H9 (cell line): Measurements from ENCODE around the gene LAP3. TPM values are rescaled to one million over a fixed set of nuclear protein-coding genes. Genes with fewer than 3 reads are reported as not detected.

Experiments
- DNase-seq: peaks from one replicate; pipeline ENCODE4 v3.0.0-alpha.2; 2017
- H2AFZ ChIP-seq: one replicate; pipeline ENCODE4 v1.6.1; 2013; ENCODE audit warnings: mild to moderate bottlenecking, low read length, control low read depth, moderate library complexity
- H2AK5ac ChIP-seq: 2 replicates; pipeline ENCODE4 v1.6.1; 2013; ENCODE audit warnings: low read length, control low read depth, mixed read lengths; ENCODE audit not compliant: insufficient read length
- H2BK120ac ChIP-seq: one replicate; pipeline ENCODE4 v1.6.1; 2013; ENCODE audit warnings: low read depth, mild to moderate bottlenecking, low read length, control low read depth, inconsistent platforms; ENCODE audit not compliant: poor library complexity, severe bottlenecking
- H2BK12ac ChIP-seq: 2 replicates; pipeline ENCODE4 v1.6.1; 2013; ENCODE audit warnings: low read length, control low read depth, mixed read lengths, low read depth; ENCODE audit not compliant: insufficient read length
- H2BK15ac ChIP-seq: 2 replicates; pipeline ENCODE4 v1.6.1; 2013; ENCODE audit warnings: low read depth, low read length, control low read depth
- H2BK20ac ChIP-seq: one replicate; pipeline ENCODE4 v1.6.1; 2013; ENCODE audit warnings: low read depth, mild to moderate bottlenecking, low read length, control low read depth, inconsistent platforms; ENCODE audit not compliant: poor library complexity, severe bottlenecking
- H2BK5ac ChIP-seq: 2 replicates; pipeline ENCODE4 v1.6.1; 2013; ENCODE audit warnings: low read length, control low read depth, mixed read lengths; ENCODE audit not compliant: insufficient read length
- H3K14ac ChIP-seq: 2 replicates; pipeline ENCODE4 v1.6.1; 2013; ENCODE audit warnings: low read length, control low read depth; ENCODE audit not compliant: insufficient read depth
- H3K18ac ChIP-seq: 2 replicates; pipeline ENCODE4 v1.6.1; 2013; ENCODE audit warnings: low read depth, mild to moderate bottlenecking, mixed read lengths, low read length, control low read depth; ENCODE audit not compliant: insufficient read length
- H3K23ac ChIP-seq: 2 replicates; pipeline ENCODE4 v1.6.1; 2013; ENCODE audit warnings: low read length, control low read depth, mixed read lengths, low read depth; ENCODE audit not compliant: insufficient read length
- H3K23me2 ChIP-seq: 2 replicates; pipeline ENCODE4 v1.6.1; 2013; ENCODE audit warnings: low read depth, mild to moderate bottlenecking, mixed read lengths, low read length, control low read depth; ENCODE audit not compliant: insufficient read length, poor library complexity, severe bottlenecking
- H3K27ac ChIP-seq: 2 replicates; pipeline ENCODE4 v1.5.1; 2013; ENCODE audit warnings: low read length, control low read depth, mixed read lengths, low read depth; ENCODE audit not compliant: insufficient read length
- H3K27me3 ChIP-seq: 2 replicates; pipeline ENCODE4 v1.6.1; 2013; ENCODE audit warnings: low read length, control low read depth, inconsistent platforms; ENCODE audit not compliant: insufficient read depth
- H3K4ac ChIP-seq: 2 replicates; pipeline ENCODE4 v1.6.1; 2013; ENCODE audit warnings: low read depth, mild to moderate bottlenecking, control low read depth, inconsistent platforms, low read length, moderate library complexity
- H3K4me1 ChIP-seq: 2 replicates; pipeline ENCODE4 v1.6.1; 2013; ENCODE audit warnings: low read length, control low read depth, inconsistent platforms; ENCODE audit not compliant: insufficient read depth
- H3K4me2 ChIP-seq: 2 replicates; pipeline ENCODE4 v1.6.1; 2013; ENCODE audit warnings: low read length, control low read depth, mixed read lengths; ENCODE audit not compliant: insufficient read length, insufficient read depth
- H3K56ac ChIP-seq: 2 replicates; pipeline ENCODE4 v1.6.1; 2013; ENCODE audit warnings: low read depth, mild to moderate bottlenecking, mixed read lengths, low read length, control low read depth; ENCODE audit not compliant: insufficient read length
- H3K79me1 ChIP-seq: 2 replicates; pipeline ENCODE4 v1.6.1; 2013; ENCODE audit warnings: low read depth, mild to moderate bottlenecking, moderate library complexity, low read length, control low read depth, inconsistent platforms; ENCODE audit not compliant: insufficient read depth, poor library complexity, severe bottlenecking
- H3K79me2 ChIP-seq: 2 replicates; pipeline ENCODE4 v1.6.1; 2013; ENCODE audit warnings: low read length, control low read depth, inconsistent platforms; ENCODE audit not compliant: insufficient read depth
- H3K9ac ChIP-seq: 2 replicates; pipeline ENCODE4 v1.6.1; 2013; ENCODE audit warnings: low read length, control low read depth, mixed read lengths; ENCODE audit not compliant: insufficient read length; ENCODE audit errors: extremely low read depth
- H3K9me3 ChIP-seq: one replicate; pipeline ENCODE4 v1.6.1; 2013; ENCODE audit warnings: low read depth, low read length, inconsistent platforms; ENCODE audit not compliant: control insufficient read depth
- H3T11ph ChIP-seq: one replicate; pipeline ENCODE4 v1.6.1; 2013; ENCODE audit warnings: mild to moderate bottlenecking, low read length, control low read depth, inconsistent platforms
- H4K20me1 ChIP-seq: one replicate; pipeline ENCODE4 v1.6.1; 2013; ENCODE audit not compliant: control insufficient read depth, insufficient read length, insufficient read depth
- H4K5ac ChIP-seq: 2 replicates; pipeline ENCODE4 v1.6.1; 2013; ENCODE audit warnings: low read depth, mild to moderate bottlenecking, mixed read lengths, low read length, control low read depth; ENCODE audit not compliant: insufficient read length
- H4K8ac ChIP-seq: replicated peaks from 2 replicates; pipeline ENCODE4 v1.6.1; 2013; ENCODE audit warnings: low read length, control low read depth, mixed read lengths, low read depth; ENCODE audit not compliant: insufficient read length
- H4K91ac ChIP-seq: 2 replicates; pipeline ENCODE4 v1.6.1; 2013; ENCODE audit warnings: low read depth, mild to moderate bottlenecking, moderate library complexity, mixed read lengths, low read length, control low read depth; ENCODE audit not compliant: insufficient read length
- H3K27ac Mint-ChIP-seq, 3 experiments: 2 replicates in 2 of 3; 3 replicates in 1 of 3; pipeline ENCODE4 v1.8.0; 2020 to 2021; ENCODE audit warnings: mixed read lengths in 3 of 3, mild to moderate bottlenecking in 1 of 3, moderate library complexity in 1 of 3
- H3K27me3 Mint-ChIP-seq: 2 replicates; pipeline ENCODE4 v1.8.0; 2021; ENCODE audit warnings: low read depth, mild to moderate bottlenecking, moderate library complexity, mixed read lengths
- H3K36me3 Mint-ChIP-seq, 3 experiments: 2 replicates in 2 of 3; 3 replicates in 1 of 3; pipeline ENCODE4 v1.8.0; 2020 to 2021; ENCODE audit warnings: low read depth in 3 of 3, mixed read lengths in 3 of 3; ENCODE audit not compliant: insufficient read depth in 1 of 3
- H3K4me1 Mint-ChIP-seq, 2 experiments: 2 replicates each; pipeline ENCODE4 v1.8.0; 2020; ENCODE audit warnings: mixed read lengths in 2 of 2
- H3K4me3 Mint-ChIP-seq, 2 experiments: 2 replicates in 1 of 2; 3 replicates in 1 of 2; pipeline ENCODE4 v1.8.0; 2020 to 2021; ENCODE audit warnings: mild to moderate bottlenecking in 2 of 2, mixed read lengths in 2 of 2, moderate library complexity in 1 of 2
- H3K9me3 Mint-ChIP-seq, 2 experiments: 2 replicates in 1 of 2; 3 replicates in 1 of 2; pipeline ENCODE4 v1.8.0; 2020; ENCODE audit warnings: mild to moderate bottlenecking in 2 of 2, mixed read lengths in 2 of 2, moderate library complexity in 1 of 2
- WGBS: extraction: QIAGEN DNeasy Blood & Tissue Kit; methylation state at CpG from one replicate; pipeline ENCODE4 v1.1.7; 2013; ENCODE audit warnings: missing lambda C conversion rate, low lambda C conversion rate, mixed read lengths; ENCODE audit not compliant: insufficient read length; ENCODE audit errors: extremely low coverage; 5-methylcytosine and 5-hydroxymethylcytosine counted together
- total RNA-seq: library from RNA; stranded (reverse); gene quantifications from 2 replicates; pipeline ENCODE4 v1.2.1, GENCODE V29; 2021
- TF ChIP-seq, protein P1 (sequence below): fragments of 200-600 bp; sonication (generic); conservative IDR thresholded peaks from 3 replicates; pipeline ENCODE4 v1.8.0; 2021; ENCODE audit warnings: antibody characterized with exemption, mild to moderate bottlenecking

LAP3 gene
- total RNA-seq, 1 experiment from 2014 or later: 53.2 TPM

DNA sequence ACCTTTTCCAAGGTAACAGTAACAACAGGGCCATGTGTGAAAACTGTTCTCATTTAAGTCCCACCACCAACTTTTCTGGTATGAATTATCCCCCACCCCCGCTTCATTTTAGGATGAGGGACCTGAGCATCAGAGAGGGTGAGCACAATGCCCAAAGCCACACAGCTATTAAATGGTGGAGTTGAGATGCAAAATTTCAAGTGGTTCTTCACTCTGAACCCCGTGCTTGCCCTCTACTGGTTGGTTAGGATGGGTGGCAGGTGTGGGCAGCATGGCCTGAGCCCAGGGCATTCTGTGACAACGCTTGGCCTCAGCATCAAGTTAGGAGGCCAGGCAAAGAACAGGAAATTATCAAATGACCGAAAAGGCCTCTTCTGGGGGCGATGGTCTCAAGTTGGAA lies 70.9 kb downstream of the LAP3 start:
- H2AFZ ChIP-seq: no peak overlapping the region
- H3K27me3 ChIP-seq: no peaks in the 10 kb centered on the region
- DNase-seq: no peak
- H3K14ac ChIP-seq: no peak overlapping the region
- H4K20me1 ChIP-seq: no peaks in the 10 kb centered on the region
- H3K9me3 ChIP-seq: no peaks in the 10 kb centered on the region
- no peak overlapping the region for H2BK15ac ChIP-seq
- no peak overlapping the region for H3K4ac ChIP-seq
- no peaks in the 10 kb centered on the region for H3K79me2 ChIP-seq
- no peak overlapping the region for H2BK12ac ChIP-seq
- H3K79me1 ChIP-seq: no peaks in the 10 kb centered on the region
- no peak overlapping the region for H3K23ac ChIP-seq
- no peak overlapping the region for H3K4me3 Mint-ChIP-seq
- no peak overlapping the region for H3K4me2 ChIP-seq
- no peaks in the 10 kb centered on the region for H3K23me2 ChIP-seq
- peaks cover 12% of the 10 kb centered on the region for H3K27me3 Mint-ChIP-seq
- H4K8ac ChIP-seq: no peak overlapping the region
- no peak overlapping the region for H3K27ac ChIP-seq
- TF ChIP-seq, protein P1, sequence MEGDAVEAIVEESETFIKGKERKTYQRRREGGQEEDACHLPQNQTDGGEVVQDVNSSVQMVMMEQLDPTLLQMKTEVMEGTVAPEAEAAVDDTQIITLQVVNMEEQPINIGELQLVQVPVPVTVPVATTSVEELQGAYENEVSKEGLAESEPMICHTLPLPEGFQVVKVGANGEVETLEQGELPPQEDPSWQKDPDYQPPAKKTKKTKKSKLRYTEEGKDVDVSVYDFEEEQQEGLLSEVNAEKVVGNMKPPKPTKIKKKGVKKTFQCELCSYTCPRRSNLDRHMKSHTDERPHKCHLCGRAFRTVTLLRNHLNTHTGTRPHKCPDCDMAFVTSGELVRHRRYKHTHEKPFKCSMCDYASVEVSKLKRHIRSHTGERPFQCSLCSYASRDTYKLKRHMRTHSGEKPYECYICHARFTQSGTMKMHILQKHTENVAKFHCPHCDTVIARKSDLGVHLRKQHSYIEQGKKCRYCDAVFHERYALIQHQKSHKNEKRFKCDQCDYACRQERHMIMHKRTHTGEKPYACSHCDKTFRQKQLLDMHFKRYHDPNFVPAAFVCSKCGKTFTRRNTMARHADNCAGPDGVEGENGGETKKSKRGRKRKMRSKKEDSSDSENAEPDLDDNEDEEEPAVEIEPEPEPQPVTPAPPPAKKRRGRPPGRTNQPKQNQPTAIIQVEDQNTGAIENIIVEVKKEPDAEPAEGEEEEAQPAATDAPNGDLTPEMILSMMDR: peak; percentile 33; the same call in 1 of the 3 replicates
- peaks cover 13% of the 10 kb centered on the region in 2 experiments; a peak in 4 of 5 replicates for H3K9me3 Mint-ChIP-seq
- H2AK5ac ChIP-seq: no peak overlapping the region
- H3K36me3 Mint-ChIP-seq: peaks cover 8 to 9% (median 8%) of the 10 kb centered on the region in 3 experiments; a peak in 6 of 7 replicates
- no peak overlapping the region for H3K56ac ChIP-seq
- no peak overlapping the region for H2BK120ac ChIP-seq
- H2BK5ac ChIP-seq: no peak overlapping the region
- H3K4me1 Mint-ChIP-seq: no peaks in the 10 kb centered on the region
- no peak overlapping the region for H2BK20ac ChIP-seq
- H3K27ac Mint-ChIP-seq: no peak overlapping the region
- H3K9ac ChIP-seq: no peak overlapping the region
- H3K18ac ChIP-seq: no peak overlapping the region
- H4K91ac ChIP-seq: no peak overlapping the region
- H4K5ac ChIP-seq: no peak overlapping the region
- no peaks in the 10 kb centered on the region for H3K4me1 ChIP-seq
- no peak overlapping the region for H3T11ph ChIP-seq
- no CpG with 5 or more reads among the region's 5 CpGs for WGBS
